Astrocyte of the spinal cord (primary cell): ENCODE measurements around the gene PNPLA1.

Experiments used
- DNase-seq: peaks from one replicate; pipeline ENCODE4 v3.0.0; 2011; ENCODE audit warnings: low read depth, low spot score
- H3K4me3 ChIP-seq: 2 replicates; pipeline ENCODE4 v1.5.1; 2011; ENCODE audit warnings: low read depth, mild to moderate bottlenecking, low read length, moderate library complexity
- CTCF ChIP-seq: IDR thresholded peaks from 2 replicates; pipeline ENCODE4 v1.5.1; 2012; ENCODE audit warnings: low read depth, mild to moderate bottlenecking, low read length, inconsistent platforms
- in situ Hi-C: cut with HindIII; loops from 2 replicates; pipeline ENCODE4 v1.10.0; 2017; ENCODE audit warnings: low sequenced_read_pairs

Gene PNPLA1

GRCh38 chr6:36272234-36272633, 2.4 kb downstream of the PNPLA1 start:
- TF ChIP-seq CTCF = no peak
- in situ Hi-C loops = no loop called here
- no peak overlapping the region for H3K4me3 ChIP-seq
- no peak for DNase-seq

GRCh38 chr6:36273067-36273466, 3.2 kb downstream of the PNPLA1 start:
- no peak for DNase-seq
- in situ Hi-C loops = no loop called here

GRCh38 chr6:36273802-36274514, 4.1 kb downstream of the PNPLA1 start:
- no peak for DNase-seq
- H3K4me3 ChIP-seq = no peak overlapping the region
- in situ Hi-C loops = no loop called here
- TF ChIP-seq CTCF = no peak

More at GRCh38 chr6:36273067-36273466, 3.2 kb downstream of the PNPLA1 start:
- TF ChIP-seq CTCF = no peak
- no peak overlapping the region for H3K4me3 ChIP-seq

- DNase-seq = no peak
- TF ChIP-seq CTCF = no peak
- in situ Hi-C loops = no loop called here
- H3K4me3 ChIP-seq = no peak overlapping the region
Measured at GRCh38 chr6:36276581-36277536, 7.0 kb downstream of the PNPLA1 start.

- in situ Hi-C loops = no loop called here
- TF ChIP-seq CTCF = no peak
- DNase-seq = no peak
- H3K4me3 ChIP-seq = no peak overlapping the region
Measured at GRCh38 chr6:36277946-36278470, 8.1 kb downstream of the PNPLA1 start.

- DNase-seq = no peak
- no peak for TF ChIP-seq CTCF
- in situ Hi-C loops = no loop called here
- no peak overlapping the region for H3K4me3 ChIP-seq
Measured at GRCh38 chr6:36280467-36280866, 10.6 kb downstream of the PNPLA1 start.
